Measurements from ENCODE around the gene ENOSF1.
A peak's percentile ranks its signal among the peaks of the same experiment; 100 is the strongest.

Gene ENOSF1

GRCh38 chr18:629269-630150, 82.9 kb downstream of the ENOSF1 start:
- DNase-seq = no peak

- DNase-seq = no peak
Observed at GRCh38 chr18:627231-627630, 85.2 kb downstream of the ENOSF1 start.

- peak; percentile 82 for DNase-seq
Observed at GRCh38 chr18:623761-624620, 88.4 kb downstream of the ENOSF1 start.

GRCh38 chr18:622289-622688, 90.1 kb downstream of the ENOSF1 start:
- DNase-seq = no peak

- no peak for DNase-seq
Observed at GRCh38 chr18:621291-622043, 91.0 kb downstream of the ENOSF1 start.
